SU-DHL-6 (cell line): ENCODE data around the gene SAMD11.

Experiments
- H2AFZ ChIP-seq: fragments of 200-600 bp; sonication (generic); 2 replicates; pipeline ENCODE4 v1.6.1; 2014; ENCODE audit warnings: low read depth, mild to moderate bottlenecking, moderate library complexity, mixed read lengths, antibody characterized with exemption, low read length; ENCODE audit not compliant: severe bottlenecking
- H3F3A ChIP-seq: fragments of 200-600 bp; shearing (Covaris generic); 2 replicates; pipeline ENCODE4 v1.6.0; 2016; ENCODE audit warnings: antibody characterized with exemption, mild to moderate bottlenecking; ENCODE audit not compliant: insufficient read depth
- H3K27ac ChIP-seq: fragments of 200-600 bp; sonication (generic); 2 replicates; pipeline ENCODE4 v1.5.1; 2016; ENCODE audit warnings: low read depth, mild to moderate bottlenecking, low read length, moderate library complexity, mixed read lengths
- H3K27me3 ChIP-seq: fragments of 200-600 bp; sonication (generic), shearing (Covaris generic); 2 replicates; pipeline ENCODE4 v1.6.0; 2014; ENCODE audit warnings: mild to moderate bottlenecking, low read length
- H3K36me3 ChIP-seq: fragments of 200-600 bp; sonication (generic); 2 replicates; pipeline ENCODE4 v1.6.1; 2014; ENCODE audit warnings: mild to moderate bottlenecking, low read length, mixed read lengths
- H3K4me2 ChIP-seq: fragments of 300-600, 200-600 bp; shearing (Covaris generic), sonication (generic); 2 replicates; pipeline ENCODE4 v1.6.0; 2014; ENCODE audit warnings: low read length, low read depth, mild to moderate bottlenecking; ENCODE audit not compliant: poor library complexity, severe bottlenecking
- H3K4me3 ChIP-seq: fragments of 200-600 bp; sonication (generic); 2 replicates; pipeline ENCODE4 v1.5.1; 2014; ENCODE audit warnings: antibody characterized with exemption, low read length, mild to moderate bottlenecking, mixed read lengths; ENCODE audit not compliant: insufficient read depth, poor library complexity, severe bottlenecking
- H3K79me2 ChIP-seq: fragments of 200-600 bp; sonication (generic); 2 replicates; pipeline ENCODE4 v1.6.1; 2014; ENCODE audit warnings: mild to moderate bottlenecking, low read length, moderate library complexity; ENCODE audit not compliant: insufficient read depth
- H3K9ac ChIP-seq: fragments of 200-600 bp; sonication (generic); 2 replicates; pipeline ENCODE4 v1.7.0; 2014; ENCODE audit warnings: mild to moderate bottlenecking, low read length
- H3K9me2 ChIP-seq: fragments of 200-600 bp; sonication (generic); replicated peaks from 2 replicates; pipeline ENCODE4 v1.6.1; 2014; ENCODE audit warnings: low read length; ENCODE audit not compliant: insufficient read depth
- H3K9me3 ChIP-seq: fragments of 200-600 bp; sonication (generic); 2 replicates; pipeline ENCODE4 v1.6.1; 2014; ENCODE audit warnings: low read length, mixed read lengths; ENCODE audit not compliant: insufficient read depth
- H4K20me1 ChIP-seq: fragments of 200-600 bp; sonication (generic); 2 replicates; pipeline ENCODE4 v1.6.1; 2014; ENCODE audit warnings: low read depth, mild to moderate bottlenecking, antibody characterized with exemption, low read length, moderate library complexity, mixed read lengths
- EZH2phosphoT487 ChIP-seq: fragments of 200-600 bp; sonication (generic), shearing (Covaris generic); conservative IDR thresholded peaks from 2 replicates; pipeline ENCODE4 v1.6.1; 2018; ENCODE audit warnings: mild to moderate bottlenecking, antibody characterized with exemption, low read length, moderate library complexity, mixed read lengths
- TF ChIP-seq, protein P1 (sequence below): fragments of 200-600 bp; sonication (generic); IDR thresholded peaks from one replicate; pipeline ENCODE4 v1.5.1; 2017; ENCODE audit warnings: antibody characterized with exemption, mild to moderate bottlenecking, low read length, moderate library complexity; ENCODE audit not compliant: insufficient read depth, poor library complexity, severe bottlenecking

Gene SAMD11

DNA sequence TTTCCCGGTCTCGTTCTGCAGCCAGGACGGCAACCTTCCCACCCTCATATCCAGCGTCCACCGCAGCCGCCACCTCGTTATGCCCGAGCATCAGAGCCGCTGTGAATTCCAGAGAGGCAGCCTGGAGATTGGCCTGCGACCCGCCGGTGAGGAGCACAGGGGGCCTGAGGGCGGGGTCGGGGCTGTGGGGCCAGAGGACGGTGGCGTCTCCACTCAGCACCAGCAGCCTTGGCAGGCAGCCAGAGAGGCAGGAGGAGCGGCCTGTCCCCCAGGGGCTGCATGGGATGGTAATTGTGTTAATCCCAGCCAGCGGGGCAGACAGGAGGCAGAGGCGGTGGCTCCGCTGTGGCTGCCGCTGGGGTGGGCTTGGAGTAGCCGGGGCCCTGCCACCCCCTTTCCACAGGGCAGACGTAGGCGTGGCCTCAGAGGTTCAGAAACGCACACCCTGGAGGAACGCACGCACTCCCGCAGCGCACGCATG, 12.1 kb downstream of the SAMD11 start:
- Histone ChIP-seq H3K9ac (no peak overlapping the region), H3K9me3 (no peaks in the 10 kb centered on the region), H3K4me2 (no peak overlapping the region), H3F3A (no peaks in the 10 kb centered on the region), H4K20me1 (no peaks in the 10 kb centered on the region), H3K4me3 (no peak overlapping the region), H2AFZ (no peak overlapping the region), H3K79me2 (no peaks in the 10 kb centered on the region), H3K27me3 (no peaks in the 10 kb centered on the region), H3K27ac (no peak overlapping the region), H3K36me3 (no peaks in the 10 kb centered on the region), H3K9me2 (no peaks in the 10 kb centered on the region)
- no peak for TF ChIP-seq EZH2phosphoT487
- TF ChIP-seq, protein P1, sequence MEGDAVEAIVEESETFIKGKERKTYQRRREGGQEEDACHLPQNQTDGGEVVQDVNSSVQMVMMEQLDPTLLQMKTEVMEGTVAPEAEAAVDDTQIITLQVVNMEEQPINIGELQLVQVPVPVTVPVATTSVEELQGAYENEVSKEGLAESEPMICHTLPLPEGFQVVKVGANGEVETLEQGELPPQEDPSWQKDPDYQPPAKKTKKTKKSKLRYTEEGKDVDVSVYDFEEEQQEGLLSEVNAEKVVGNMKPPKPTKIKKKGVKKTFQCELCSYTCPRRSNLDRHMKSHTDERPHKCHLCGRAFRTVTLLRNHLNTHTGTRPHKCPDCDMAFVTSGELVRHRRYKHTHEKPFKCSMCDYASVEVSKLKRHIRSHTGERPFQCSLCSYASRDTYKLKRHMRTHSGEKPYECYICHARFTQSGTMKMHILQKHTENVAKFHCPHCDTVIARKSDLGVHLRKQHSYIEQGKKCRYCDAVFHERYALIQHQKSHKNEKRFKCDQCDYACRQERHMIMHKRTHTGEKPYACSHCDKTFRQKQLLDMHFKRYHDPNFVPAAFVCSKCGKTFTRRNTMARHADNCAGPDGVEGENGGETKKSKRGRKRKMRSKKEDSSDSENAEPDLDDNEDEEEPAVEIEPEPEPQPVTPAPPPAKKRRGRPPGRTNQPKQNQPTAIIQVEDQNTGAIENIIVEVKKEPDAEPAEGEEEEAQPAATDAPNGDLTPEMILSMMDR: no peak

DNA sequence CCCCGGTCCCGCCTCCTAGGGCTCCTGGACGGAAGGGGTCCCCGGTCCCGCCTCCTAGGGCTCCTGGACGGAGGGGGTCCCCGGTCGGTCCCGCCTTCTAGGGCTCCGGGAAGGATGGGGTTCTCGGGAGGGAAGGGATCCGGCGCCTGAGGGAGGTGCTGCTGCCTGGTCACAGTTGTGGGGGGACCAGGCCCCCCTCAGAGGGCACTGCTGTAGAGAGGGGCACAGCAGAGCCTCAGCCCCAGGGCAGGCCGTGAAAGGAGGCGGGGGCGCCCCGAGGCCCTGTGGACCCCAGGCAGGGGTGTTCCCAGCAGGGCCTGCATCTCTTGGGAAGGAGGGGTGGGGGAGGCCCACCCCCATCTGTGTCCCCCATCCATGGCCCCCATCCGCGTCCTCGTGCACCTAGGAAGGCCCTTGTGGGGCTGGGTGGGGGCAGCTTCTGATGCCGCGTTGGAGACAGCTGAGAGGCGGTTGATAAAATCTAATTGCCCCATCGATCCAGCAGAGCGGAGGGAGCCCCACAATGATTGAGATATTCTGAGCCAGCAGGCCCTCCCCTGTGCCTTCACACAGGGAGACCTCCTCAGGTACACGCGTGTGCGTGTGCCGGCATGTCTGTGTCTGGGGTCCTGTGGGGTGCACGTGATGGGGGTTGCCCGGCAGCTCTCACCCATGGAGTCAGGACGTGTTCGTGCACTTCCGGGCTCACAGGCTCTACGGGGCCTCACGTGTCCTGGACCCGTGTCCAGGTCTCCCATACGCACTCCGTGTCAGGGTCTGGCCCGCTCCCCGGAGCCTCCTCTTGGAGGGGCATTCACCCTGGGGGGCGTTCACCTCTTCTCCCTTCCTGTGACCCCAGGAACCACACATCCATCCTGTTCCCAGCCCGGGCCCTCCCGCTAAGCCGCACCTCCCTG, 12.9 kb downstream of the SAMD11 start:
- Histone ChIP-seq H3K9me2 (no peaks in the 10 kb centered on the region), H3K9me3 (no peaks in the 10 kb centered on the region), H3K27ac (no peak overlapping the region), H3F3A (no peaks in the 10 kb centered on the region), H4K20me1 (no peaks in the 10 kb centered on the region), H3K9ac (no peak overlapping the region), H3K4me2 (no peak overlapping the region), H3K79me2 (no peaks in the 10 kb centered on the region), H3K27me3 (no peaks in the 10 kb centered on the region), H3K36me3 (no peaks in the 10 kb centered on the region), H2AFZ (no peak overlapping the region), H3K4me3 (no peak overlapping the region)
- TF ChIP-seq, protein P1: no peak
- no peak for TF ChIP-seq EZH2phosphoT487

DNA sequence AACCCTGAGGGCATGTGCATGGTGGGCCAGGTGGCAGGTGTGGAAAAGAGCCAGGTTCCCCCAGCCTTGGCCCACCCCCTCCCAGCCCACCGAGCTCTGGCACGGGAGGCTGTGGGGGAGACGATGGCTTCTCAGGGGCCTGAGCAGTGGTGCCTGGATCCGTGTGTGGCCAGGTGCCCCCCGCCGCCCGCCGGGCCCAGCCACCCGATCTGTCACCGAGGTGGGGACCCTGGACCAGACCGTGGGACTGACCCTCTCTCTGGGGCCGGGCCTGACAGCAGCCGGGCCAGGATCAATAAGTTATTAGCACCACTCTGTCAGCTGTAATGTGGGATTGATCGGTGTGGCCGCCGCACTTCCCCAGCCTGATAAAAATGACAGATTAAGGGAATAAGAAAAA, 13.8 kb downstream of the SAMD11 start:
- H3K36me3 ChIP-seq: no peaks in the 10 kb centered on the region
- H4K20me1 ChIP-seq: no peaks in the 10 kb centered on the region
- H3K4me3 ChIP-seq: no peak overlapping the region
- H2AFZ ChIP-seq: no peak overlapping the region
- no peak overlapping the region for H3K4me2 ChIP-seq
- no peaks in the 10 kb centered on the region for H3K9me2 ChIP-seq
- H3K27me3 ChIP-seq: no peaks in the 10 kb centered on the region
- H3K9me3 ChIP-seq: no peaks in the 10 kb centered on the region
- no peak for TF ChIP-seq EZH2phosphoT487
- TF ChIP-seq, protein P1: no peak
- H3K9ac ChIP-seq: no peak overlapping the region
- no peak overlapping the region for H3K27ac ChIP-seq
- H3K79me2 ChIP-seq: no peaks in the 10 kb centered on the region
- no peaks in the 10 kb centered on the region for H3F3A ChIP-seq
